HepG2 (cell line): ENCODE results near the gene ACVR1B. TPM values are rescaled to one million over a fixed set of nuclear protein-coding genes. Genes with fewer than 3 reads are reported as not detected.
A peak's percentile ranks its signal among the peaks of the same experiment; 100 is the strongest.

ENCODE experiments used
- ATM ChIP-seq: fragments of 450-650 bp; IDR thresholded peaks from 2 replicates; pipeline ENCODE4 v1.7.1; 2017; ENCODE audit warnings: mild to moderate bottlenecking, borderline replicate concordance
- BRCA1 ChIP-seq: sonication (generic); formaldehyde crosslinking; IDR thresholded peaks from 2 replicates; pipeline ENCODE4 v1.4.0; 2020; ENCODE audit warnings: missing genetic modification reagents
- CEBPG ChIP-seq: IDR thresholded peaks from 2 replicates; pipeline ENCODE4 v1.6.1; 2016
- HDAC2 ChIP-seq: sonication (generic); formaldehyde crosslinking; IDR thresholded peaks from 2 replicates; pipeline ENCODE4 v1.4.0; 2020; ENCODE audit warnings: missing genetic modification reagents
- HOXD1 ChIP-seq: sonication (generic); formaldehyde crosslinking; IDR thresholded peaks from 2 replicates; pipeline ENCODE4 v1.5.0; 2020; ENCODE audit warnings: missing genetic modification reagents
- JUNB ChIP-seq: sonication (generic); formaldehyde crosslinking; IDR thresholded peaks from 2 replicates; pipeline ENCODE4 v1.8.0; 2022; ENCODE audit warnings: missing genetic modification reagents, mild to moderate bottlenecking, borderline replicate concordance
- KDM4B ChIP-seq: sonication (generic); formaldehyde crosslinking; IDR thresholded peaks from 2 replicates; pipeline ENCODE4 v1.4.0; 2020; ENCODE audit warnings: missing genetic modification reagents
- KLF16 ChIP-seq, 2 experiments: sonication (generic) in 1 of 2; formaldehyde crosslinking in 1 of 2; IDR thresholded peaks; 2 replicates each; pipeline versions ENCODE4 v1.6.1 to v1.8.0; 2016 to 2023; ENCODE audit warnings: missing genetic modification reagents in 2 of 2, missing compliant biosample characterization in 1 of 2
- MAF1 ChIP-seq: sonication (generic); formaldehyde crosslinking; IDR thresholded peaks from 2 replicates; pipeline ENCODE4 v1.5.0; 2020; ENCODE audit warnings: missing genetic modification reagents, borderline replicate concordance
- MED8 ChIP-seq: sonication (generic); formaldehyde crosslinking; IDR thresholded peaks from 2 replicates; pipeline ENCODE4 v1.8.1; 2023; ENCODE audit warnings: mild to moderate bottlenecking, missing genetic modification reagents; ENCODE audit not compliant: insufficient replicate concordance
- MTA3 ChIP-seq: sonication (generic); formaldehyde crosslinking; IDR thresholded peaks from 2 replicates; pipeline ENCODE4 v1.4.0; 2020; ENCODE audit warnings: missing genetic modification reagents
- MYNN ChIP-seq: sonication (generic); formaldehyde crosslinking; IDR thresholded peaks from 2 replicates; pipeline ENCODE4 v1.4.0; 2020; ENCODE audit warnings: mild to moderate bottlenecking, low read depth, missing genetic modification reagents
- NFE2L2 ChIP-seq: fragments of 150-350 bp; IDR thresholded peaks from 2 replicates; pipeline ENCODE4 v1.6.1; 2014; ENCODE audit warnings: low read length
- NFKB2 ChIP-seq: sonication (generic); formaldehyde crosslinking; IDR thresholded peaks from 2 replicates; pipeline ENCODE4 v1.4.0; 2020; ENCODE audit warnings: missing genetic modification reagents, borderline replicate concordance
- NR3C1 ChIP-seq: sonication (generic); formaldehyde crosslinking; IDR thresholded peaks from 2 replicates; pipeline ENCODE4 v1.4.0; 2020; ENCODE audit warnings: missing genetic modification reagents
- SAP130 ChIP-seq: IDR thresholded peaks from 2 replicates; pipeline ENCODE4 v1.6.1; 2016; ENCODE audit warnings: low read depth
- SMARCC2 ChIP-seq: fragments of 450-650 bp; IDR thresholded peaks from 2 replicates; pipeline ENCODE4 v1.6.1; 2017; ENCODE audit warnings: antibody characterized with exemption, mild to moderate bottlenecking
- SP4 ChIP-seq: sonication (generic); formaldehyde crosslinking; IDR thresholded peaks from 2 replicates; pipeline ENCODE4 v1.8.1; 2023; ENCODE audit warnings: mild to moderate bottlenecking, missing genetic modification reagents
- STAT5B ChIP-seq: sonication (generic); formaldehyde crosslinking; IDR thresholded peaks from 2 replicates; pipeline ENCODE4 v1.4.0; 2020; ENCODE audit warnings: missing genetic modification reagents
- TAF15 ChIP-seq: fragments of 200-400 bp; formaldehyde crosslinking; IDR thresholded peaks from one replicate; pipeline ENCODE4 v1.6.1; 2018; ENCODE audit warnings: mild to moderate bottlenecking, low read depth, low read length; ENCODE audit not compliant: poor library complexity, severe bottlenecking
- ZEB1 ChIP-seq: IDR thresholded peaks from 2 replicates; pipeline ENCODE4 v1.6.1; 2012; ENCODE audit warnings: mild to moderate bottlenecking, low read depth, inconsistent platforms; ENCODE audit not compliant: insufficient replicate concordance
- ZNF124 ChIP-seq: sonication (generic); formaldehyde crosslinking; IDR thresholded peaks from 2 replicates; pipeline ENCODE4 v1.4.0; 2020; ENCODE audit warnings: missing genetic modification reagents
- ZNF264 ChIP-seq: sonication (generic); formaldehyde crosslinking; IDR thresholded peaks from 2 replicates; pipeline ENCODE4 v1.4.0; 2020; ENCODE audit warnings: missing genetic modification reagents
- ZNF570 ChIP-seq: sonication (generic); formaldehyde crosslinking; IDR thresholded peaks from 2 replicates; pipeline ENCODE4 v1.4.0; 2020; ENCODE audit warnings: mild to moderate bottlenecking, missing genetic modification reagents, borderline replicate concordance
- ZNF773 ChIP-seq: sonication (generic); formaldehyde crosslinking; IDR thresholded peaks from 2 replicates; pipeline ENCODE4 v1.4.0; 2020; ENCODE audit warnings: missing genetic modification reagents, borderline replicate concordance
- ZNF891 ChIP-seq: sonication (generic); formaldehyde crosslinking; IDR thresholded peaks from 2 replicates; pipeline ENCODE4 v1.5.0; 2020; ENCODE audit warnings: mild to moderate bottlenecking, missing genetic modification reagents
- ZSCAN12 ChIP-seq: sonication (generic); formaldehyde crosslinking; IDR thresholded peaks from 2 replicates; pipeline ENCODE4 v1.9.0; 2021; ENCODE audit warnings: mild to moderate bottlenecking, missing genetic modification reagents
- polyA plus RNA-seq, 8 experiments: library from polyadenylated mRNA; depleted of rRNA in 3 of 8; stranded (reverse) in 7 of 8; unstranded in 1 of 8; fragments of >200 nt; fragmentation: Illumina TruSeq in 4 of 8; extraction: Trizol in 4 of 8; gene quantifications; 2 replicates each; pipeline versions ENCODE4 v1.2.1 to v1.2.3, GENCODE V29; 2011 to 2016; ENCODE audit warnings: low read depth in 4 of 8, missing spikeins in 1 of 8, mixed read lengths in 1 of 8; ENCODE audit not compliant: insufficient read depth in 1 of 8
- total RNA-seq, 5 experiments: library from RNA; depleted of rRNA; stranded (reverse); fragments of >200 nt; fragmentation: Illumina TruSeq; extraction: Trizol; gene quantifications; 2 replicates each; pipeline ENCODE4 v1.2.3, GENCODE V29; 2016; ENCODE audit warnings: low read depth in 1 of 5
- TF ChIP-seq, protein P1 (sequence below): sonication (generic); formaldehyde crosslinking; IDR thresholded peaks from 2 replicates; pipeline ENCODE4 v1.5.0; 2020; ENCODE audit warnings: missing genetic modification reagents, mild to moderate bottlenecking, borderline replicate concordance
- TF ChIP-seq, protein P2 (sequence below): sonication (generic); formaldehyde crosslinking; IDR thresholded peaks from 2 replicates; pipeline ENCODE4 v1.8.0; 2022; ENCODE audit warnings: mild to moderate bottlenecking, missing genetic modification reagents, moderate library complexity
- TF ChIP-seq, protein P3 (sequence below): sonication (generic); formaldehyde crosslinking; IDR thresholded peaks from 2 replicates; pipeline ENCODE4 v1.8.1; 2022; ENCODE audit warnings: low read depth, mild to moderate bottlenecking, missing genetic modification reagents
- TF ChIP-seq, protein P4 (sequence below): sonication (generic); formaldehyde crosslinking; IDR thresholded peaks from 2 replicates; pipeline ENCODE4 v1.8.1; 2023; ENCODE audit warnings: mild to moderate bottlenecking, missing genetic modification reagents

Gene ACVR1B
- total and polyA plus RNA-seq, 2 of the 13 experiments (the other 11 are each of a cell fraction or from before 2014, with no cell fraction given) = 8.9 to 12.1 TPM

DNA sequence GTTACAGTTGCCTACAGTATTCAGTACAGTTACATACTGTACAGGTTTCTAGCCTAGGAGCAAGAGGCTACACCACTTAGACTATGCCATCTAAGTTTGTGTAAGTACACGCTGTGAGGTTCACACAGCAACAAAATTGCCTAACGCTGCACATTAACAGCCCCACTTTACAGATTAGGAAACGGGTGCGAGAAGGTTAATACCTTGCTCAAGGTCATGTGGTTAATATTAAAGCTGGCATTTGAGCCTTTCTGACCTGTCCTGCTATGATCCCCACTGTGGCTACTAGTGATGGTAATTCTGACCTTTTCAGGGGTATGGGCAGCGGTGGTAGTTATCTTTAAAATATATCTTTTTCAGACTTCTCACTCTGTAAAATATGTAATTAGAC is 20.9 kb downstream of the ACVR1B start (continued):
- TF ChIP-seq ZNF264 (CRISPR knock-in tag) = no peak
- no peak for TF ChIP-seq NFE2L2
- TF ChIP-seq KDM4B (CRISPR knock-in tag) = no peak
- peak; percentile 63; the same call in 1 of the 2 replicates for TF ChIP-seq HDAC2 (CRISPR knock-in tag)
- TF ChIP-seq TAF15 = no peak
- no peak for TF ChIP-seq ZNF124
- no peak for TF ChIP-seq ZSCAN12 (CRISPR knock-in tag)
- TF ChIP-seq SAP130 (CRISPR knock-in tag) = peak; percentile 13; the same call in 1 of the 2 replicates
- no peak for TF ChIP-seq SP4 (CRISPR knock-in tag)
- no peak for TF ChIP-seq NFKB2
- TF ChIP-seq, protein P1, sequence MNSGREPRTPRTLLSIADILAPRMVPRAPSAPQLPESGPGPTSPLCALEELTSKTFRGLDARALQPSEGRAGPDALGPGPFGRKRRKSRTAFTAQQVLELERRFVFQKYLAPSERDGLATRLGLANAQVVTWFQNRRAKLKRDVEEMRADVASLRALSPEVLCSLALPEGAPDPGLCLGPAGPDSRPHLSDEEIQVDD (CRISPR knock-in tag) = no peak
- TF ChIP-seq MAF1 (CRISPR knock-in tag) = no peak
- no peak for TF ChIP-seq ZNF891 (CRISPR knock-in tag)
- TF ChIP-seq MYNN (CRISPR knock-in tag) = no peak
- TF ChIP-seq MED8 (CRISPR knock-in tag) = no peak
- TF ChIP-seq, protein P2, sequence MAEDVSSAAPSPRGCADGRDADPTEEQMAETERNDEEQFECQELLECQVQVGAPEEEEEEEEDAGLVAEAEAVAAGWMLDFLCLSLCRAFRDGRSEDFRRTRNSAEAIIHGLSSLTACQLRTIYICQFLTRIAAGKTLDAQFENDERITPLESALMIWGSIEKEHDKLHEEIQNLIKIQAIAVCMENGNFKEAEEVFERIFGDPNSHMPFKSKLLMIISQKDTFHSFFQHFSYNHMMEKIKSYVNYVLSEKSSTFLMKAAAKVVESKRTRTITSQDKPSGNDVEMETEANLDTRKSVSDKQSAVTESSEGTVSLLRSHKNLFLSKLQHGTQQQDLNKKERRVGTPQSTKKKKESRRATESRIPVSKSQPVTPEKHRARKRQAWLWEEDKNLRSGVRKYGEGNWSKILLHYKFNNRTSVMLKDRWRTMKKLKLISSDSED (CRISPR knock-in tag) = no peak
- no peak for TF ChIP-seq ZNF773 (CRISPR knock-in tag)
- no peak for TF ChIP-seq ATM
- TF ChIP-seq, protein P3, sequence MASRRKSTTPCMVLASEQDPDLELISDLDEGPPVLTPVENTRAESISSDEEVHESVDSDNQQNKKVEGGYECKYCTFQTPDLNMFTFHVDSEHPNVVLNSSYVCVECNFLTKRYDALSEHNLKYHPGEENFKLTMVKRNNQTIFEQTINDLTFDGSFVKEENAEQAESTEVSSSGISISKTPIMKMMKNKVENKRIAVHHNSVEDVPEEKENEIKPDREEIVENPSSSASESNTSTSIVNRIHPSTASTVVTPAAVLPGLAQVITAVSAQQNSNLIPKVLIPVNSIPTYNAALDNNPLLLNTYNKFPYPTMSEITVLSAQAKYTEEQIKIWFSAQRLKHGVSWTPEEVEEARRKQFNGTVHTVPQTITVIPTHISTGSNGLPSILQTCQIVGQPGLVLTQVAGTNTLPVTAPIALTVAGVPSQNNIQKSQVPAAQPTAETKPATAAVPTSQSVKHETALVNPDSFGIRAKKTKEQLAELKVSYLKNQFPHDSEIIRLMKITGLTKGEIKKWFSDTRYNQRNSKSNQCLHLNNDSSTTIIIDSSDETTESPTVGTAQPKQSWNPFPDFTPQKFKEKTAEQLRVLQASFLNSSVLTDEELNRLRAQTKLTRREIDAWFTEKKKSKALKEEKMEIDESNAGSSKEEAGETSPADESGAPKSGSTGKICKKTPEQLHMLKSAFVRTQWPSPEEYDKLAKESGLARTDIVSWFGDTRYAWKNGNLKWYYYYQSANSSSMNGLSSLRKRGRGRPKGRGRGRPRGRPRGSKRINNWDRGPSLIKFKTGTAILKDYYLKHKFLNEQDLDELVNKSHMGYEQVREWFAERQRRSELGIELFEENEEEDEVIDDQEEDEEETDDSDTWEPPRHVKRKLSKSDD (CRISPR knock-in tag) = no peak
- TF ChIP-seq, protein P4, sequence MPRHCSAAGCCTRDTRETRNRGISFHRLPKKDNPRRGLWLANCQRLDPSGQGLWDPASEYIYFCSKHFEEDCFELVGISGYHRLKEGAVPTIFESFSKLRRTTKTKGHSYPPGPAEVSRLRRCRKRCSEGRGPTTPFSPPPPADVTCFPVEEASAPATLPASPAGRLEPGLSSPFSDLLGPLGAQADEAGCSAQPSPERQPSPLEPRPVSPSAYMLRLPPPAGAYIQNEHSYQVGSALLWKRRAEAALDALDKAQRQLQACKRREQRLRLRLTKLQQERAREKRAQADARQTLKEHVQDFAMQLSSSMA = no peak
- no peak for TF ChIP-seq STAT5B (CRISPR knock-in tag)
- no peak for TF ChIP-seq HOXD1 (CRISPR knock-in tag)
- TF ChIP-seq BRCA1 (CRISPR knock-in tag) = no peak
- peak; percentile 84 for TF ChIP-seq CEBPG (CRISPR knock-in tag)
- TF ChIP-seq SMARCC2 = no peak
- TF ChIP-seq MTA3 = no peak
- no peak for TF ChIP-seq NR3C1 (CRISPR knock-in tag)
- TF ChIP-seq KLF16 (CRISPR knock-in tag; IDR thresholded peaks at IDR 0.05) = no peak
- no peak for TF ChIP-seq ZEB1
- no peak for TF ChIP-seq JUNB
- no peak for TF ChIP-seq ZNF570 (CRISPR knock-in tag)
